ENCODE results near the gene GRK1.

- TF ChIP-seq CTCF (conservative IDR thresholded peaks at IDR 0.05; ENCODE audit: low read depth in 2 of 2) (no peak), EZH2 (IDR thresholded peaks at IDR 0.05; ENCODE audit: low read depth, unreplicated experiment) (no peak), JUNB (IDR thresholded peaks at IDR 0.05; ENCODE audit: unreplicated experiment) (no peak), CREB1 (CRISPR knock-in tag; IDR thresholded peaks at IDR 0.05; ENCODE audit: low read depth) (no peak), NANOG (IDR thresholded peaks at IDR 0.05; ENCODE audit: borderline replicate concordance) (no peak), ZNF114 (CRISPR knock-in tag; IDR thresholded peaks at IDR 0.05) (no peak), EZH2phosphoT487 (IDR thresholded peaks at IDR 0.05; ENCODE audit: unreplicated experiment) (no peak), POLR2AphosphoS5 (IDR thresholded peaks at IDR 0.05; ENCODE audit: low read depth) (no peak)
- TF ChIP-seq, protein P1, sequence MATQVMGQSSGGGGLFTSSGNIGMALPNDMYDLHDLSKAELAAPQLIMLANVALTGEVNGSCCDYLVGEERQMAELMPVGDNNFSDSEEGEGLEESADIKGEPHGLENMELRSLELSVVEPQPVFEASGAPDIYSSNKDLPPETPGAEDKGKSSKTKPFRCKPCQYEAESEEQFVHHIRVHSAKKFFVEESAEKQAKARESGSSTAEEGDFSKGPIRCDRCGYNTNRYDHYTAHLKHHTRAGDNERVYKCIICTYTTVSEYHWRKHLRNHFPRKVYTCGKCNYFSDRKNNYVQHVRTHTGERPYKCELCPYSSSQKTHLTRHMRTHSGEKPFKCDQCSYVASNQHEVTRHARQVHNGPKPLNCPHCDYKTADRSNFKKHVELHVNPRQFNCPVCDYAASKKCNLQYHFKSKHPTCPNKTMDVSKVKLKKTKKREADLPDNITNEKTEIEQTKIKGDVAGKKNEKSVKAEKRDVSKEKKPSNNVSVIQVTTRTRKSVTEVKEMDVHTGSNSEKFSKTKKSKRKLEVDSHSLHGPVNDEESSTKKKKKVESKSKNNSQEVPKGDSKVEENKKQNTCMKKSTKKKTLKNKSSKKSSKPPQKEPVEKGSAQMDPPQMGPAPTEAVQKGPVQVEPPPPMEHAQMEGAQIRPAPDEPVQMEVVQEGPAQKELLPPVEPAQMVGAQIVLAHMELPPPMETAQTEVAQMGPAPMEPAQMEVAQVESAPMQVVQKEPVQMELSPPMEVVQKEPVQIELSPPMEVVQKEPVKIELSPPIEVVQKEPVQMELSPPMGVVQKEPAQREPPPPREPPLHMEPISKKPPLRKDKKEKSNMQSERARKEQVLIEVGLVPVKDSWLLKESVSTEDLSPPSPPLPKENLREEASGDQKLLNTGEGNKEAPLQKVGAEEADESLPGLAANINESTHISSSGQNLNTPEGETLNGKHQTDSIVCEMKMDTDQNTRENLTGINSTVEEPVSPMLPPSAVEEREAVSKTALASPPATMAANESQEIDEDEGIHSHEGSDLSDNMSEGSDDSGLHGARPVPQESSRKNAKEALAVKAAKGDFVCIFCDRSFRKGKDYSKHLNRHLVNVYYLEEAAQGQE (IDR thresholded peaks at IDR 0.05; ENCODE audit: unreplicated experiment): no peak
- TF ChIP-seq, protein P2, sequence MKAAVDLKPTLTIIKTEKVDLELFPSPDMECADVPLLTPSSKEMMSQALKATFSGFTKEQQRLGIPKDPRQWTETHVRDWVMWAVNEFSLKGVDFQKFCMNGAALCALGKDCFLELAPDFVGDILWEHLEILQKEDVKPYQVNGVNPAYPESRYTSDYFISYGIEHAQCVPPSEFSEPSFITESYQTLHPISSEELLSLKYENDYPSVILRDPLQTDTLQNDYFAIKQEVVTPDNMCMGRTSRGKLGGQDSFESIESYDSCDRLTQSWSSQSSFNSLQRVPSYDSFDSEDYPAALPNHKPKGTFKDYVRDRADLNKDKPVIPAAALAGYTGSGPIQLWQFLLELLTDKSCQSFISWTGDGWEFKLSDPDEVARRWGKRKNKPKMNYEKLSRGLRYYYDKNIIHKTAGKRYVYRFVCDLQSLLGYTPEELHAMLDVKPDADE (IDR thresholded peaks at IDR 0.05): no peak
These were observed 84.5 kb downstream of the GRK1 start for GRCh38 chr13:113751491-113751890.

Measured in GM23338 (cell line).